ENCODE data around the gene CLDN5.
A peak's percentile ranks its signal among the peaks of the same experiment; 100 is the strongest.

Gene CLDN5

GRCh38 chr22:19478901-19479354, 45.3 kb downstream of the CLDN5 start, which contains the start of gene UFD1:
Gene UFD1 (minus strand): TSS chr22:19479193. CDS start chr22:19479085, 108 bp downstream.
- DNase-seq = peak; percentile 87

GRCh38 chr22:19478045-19478900, 45.9 kb downstream of the CLDN5 start:
- peak; percentile 27 for DNase-seq

GRCh38 chr22:19477321-19478044, 46.7 kb downstream of the CLDN5 start:
- no peak for DNase-seq

GRCh38 chr22:19476023-19476422, 48.2 kb downstream of the CLDN5 start:
- no peak for DNase-seq

GRCh38 chr22:19473578-19473977, 50.6 kb downstream of the CLDN5 start:
- DNase-seq = no peak

Measured in activated CD4-positive, alpha-beta T cell treated with anti-CD3 and anti-CD28 coated beads for 48 hours (primary cell).